ENCODE measurements around the gene LCK.

The LCK gene

DNA sequence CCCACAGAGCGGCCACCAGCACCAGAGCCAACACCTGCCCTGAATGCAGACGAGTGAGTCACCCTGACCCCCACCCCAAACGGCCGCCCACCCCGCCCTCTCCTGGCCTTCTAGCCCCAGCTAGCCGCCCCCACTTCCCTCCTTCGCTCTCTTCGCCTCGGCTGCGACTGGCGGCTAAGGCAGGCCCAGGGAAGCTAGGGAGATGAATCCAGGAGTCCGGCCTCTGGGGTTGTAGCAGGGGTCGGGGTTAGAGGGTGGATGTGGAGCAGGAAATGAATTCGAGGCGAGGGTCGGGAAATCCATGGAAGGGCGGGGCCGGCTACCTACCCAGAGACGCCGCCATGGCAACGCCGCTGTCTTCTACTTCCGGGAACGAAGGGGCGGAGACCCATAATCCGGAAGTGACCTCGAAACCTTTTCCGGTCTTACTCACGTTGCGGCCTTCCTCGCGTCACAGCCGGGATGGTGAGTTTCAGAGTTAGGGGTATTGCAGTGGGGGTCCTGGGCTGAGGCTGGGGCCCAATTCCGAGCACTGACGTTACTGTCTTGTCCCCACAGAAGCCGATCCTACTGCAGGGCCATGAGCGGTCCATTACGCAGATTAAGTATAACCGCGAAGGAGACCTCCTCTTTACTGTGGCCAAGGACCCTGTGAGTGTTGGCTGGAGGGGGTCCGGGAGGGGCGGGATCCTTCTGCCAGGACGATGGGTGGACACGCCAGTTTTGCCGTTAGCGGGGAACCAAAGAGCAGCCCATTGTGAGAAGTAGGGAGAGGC, 28.9 kb upstream of the LCK start, which contains the start of the genes EIF3I and TMEM234:
EIF3I (plus strand) TSS at position 428 of the 776 bp plus-strand sequence; CDS start at position 463, 35 bp downstream.
TMEM234 (minus strand) TSS at position 374 of the 776 bp plus-strand sequence; CDS start at position 343, 31 bp downstream.
- Histone ChIP-seq H3K9me3 (ENCODE audit: control insufficient read depth, low read length) (no peaks in the 10 kb centered on the region), H3K4me1 (ENCODE audit: control insufficient read depth, insufficient read depth, low read length) (peaks cover 24% of the 10 kb centered on the region), H3K9ac (ENCODE audit: low read length) (peak within 1 kb of the TSS; percentile 99), H3K27me3 (ENCODE audit: control insufficient read depth, insufficient read depth, low read length) (no peaks in the 10 kb centered on the region), H3K36me3 (ENCODE audit: control insufficient read depth, insufficient read depth, low read length) (no peaks in the 10 kb centered on the region), H3K4me3 (ENCODE audit: low read length) (peak within 1 kb of the TSS; percentile 94)

- H3K27me3 ChIP-seq (ENCODE audit: control insufficient read depth, insufficient read depth, low read length), result no peaks in the 10 kb centered on the region
- no peak overlapping the region for H3K9ac ChIP-seq (ENCODE audit: low read length)
- no peaks in the 10 kb centered on the region for H3K9me3 ChIP-seq (ENCODE audit: control insufficient read depth, low read length)
- H3K4me1 ChIP-seq (ENCODE audit: control insufficient read depth, insufficient read depth, low read length), result peaks cover 24% of the 10 kb centered on the region
- no peak overlapping the region for H3K4me3 ChIP-seq (ENCODE audit: low read length)
- H3K36me3 ChIP-seq (ENCODE audit: control insufficient read depth, insufficient read depth, low read length), result no peaks in the 10 kb centered on the region
Observed at GRCh38 chr1:32223683-32224082, 27.4 kb upstream of the LCK start.

DNA sequence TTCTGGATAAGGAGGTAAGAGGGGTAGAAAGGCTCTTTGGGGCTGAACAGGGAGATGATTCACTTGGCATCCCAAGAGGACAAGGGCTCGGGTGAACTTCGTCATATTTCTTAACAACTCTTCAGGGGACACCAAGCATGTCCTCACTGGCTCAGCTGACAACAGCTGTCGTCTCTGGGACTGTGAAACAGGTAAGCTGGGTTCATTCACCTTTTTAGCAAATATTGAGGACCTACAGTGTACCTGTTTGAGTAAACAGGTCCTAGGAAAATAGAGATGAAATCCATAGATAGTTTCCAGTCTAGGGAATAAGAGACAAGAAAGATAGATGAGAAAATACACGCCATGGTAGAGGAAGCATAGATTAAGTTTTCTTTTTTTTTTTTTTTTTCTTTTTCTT, 26.8 kb upstream of the LCK start:
- Histone ChIP-seq H3K9ac (ENCODE audit: low read length) (no peak overlapping the region), H3K4me3 (ENCODE audit: low read length) (no peak overlapping the region)

DNA sequence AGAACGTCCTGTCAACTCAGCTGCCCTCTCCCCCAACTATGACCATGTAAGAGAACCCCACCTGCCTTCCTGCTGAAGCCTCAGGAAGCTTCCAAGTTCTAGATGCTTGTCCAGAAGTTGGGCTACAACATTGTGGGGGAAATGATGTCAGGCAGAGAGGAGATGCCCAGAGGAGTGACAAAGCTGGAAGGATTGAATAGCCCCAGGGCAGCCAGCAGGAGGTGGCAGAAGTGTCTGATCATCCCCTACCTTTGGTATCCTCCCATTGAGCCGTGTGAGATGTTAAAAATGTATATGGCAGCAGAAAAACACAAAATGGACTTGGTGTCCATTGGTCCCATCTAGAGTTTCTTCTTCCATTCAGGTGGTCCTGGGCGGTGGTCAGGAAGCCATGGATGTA, 22.3 kb upstream of the LCK start:
- no peaks in the 10 kb centered on the region for H3K27me3 ChIP-seq (ENCODE audit: control insufficient read depth, insufficient read depth, low read length)
- no peaks in the 10 kb centered on the region for H3K36me3 ChIP-seq (ENCODE audit: control insufficient read depth, insufficient read depth, low read length)
- no peaks in the 10 kb centered on the region for H3K9me3 ChIP-seq (ENCODE audit: control insufficient read depth, low read length)
- H3K4me1 ChIP-seq (ENCODE audit: control insufficient read depth, insufficient read depth, low read length), result peaks cover 4% of the 10 kb centered on the region
- no peak overlapping the region for H3K4me3 ChIP-seq (ENCODE audit: low read length)
- H3K9ac ChIP-seq (ENCODE audit: low read length), result no peak overlapping the region

More for the DNA sequence above, 26.8 kb upstream of the LCK start:
- H3K9me3 ChIP-seq (ENCODE audit: control insufficient read depth, low read length), result no peaks in the 10 kb centered on the region
- H3K36me3 ChIP-seq (ENCODE audit: control insufficient read depth, insufficient read depth, low read length), result no peaks in the 10 kb centered on the region
- no peaks in the 10 kb centered on the region for H3K27me3 ChIP-seq (ENCODE audit: control insufficient read depth, insufficient read depth, low read length)
- H3K4me1 ChIP-seq (ENCODE audit: control insufficient read depth, insufficient read depth, low read length), result peaks cover 24% of the 10 kb centered on the region

DNA sequence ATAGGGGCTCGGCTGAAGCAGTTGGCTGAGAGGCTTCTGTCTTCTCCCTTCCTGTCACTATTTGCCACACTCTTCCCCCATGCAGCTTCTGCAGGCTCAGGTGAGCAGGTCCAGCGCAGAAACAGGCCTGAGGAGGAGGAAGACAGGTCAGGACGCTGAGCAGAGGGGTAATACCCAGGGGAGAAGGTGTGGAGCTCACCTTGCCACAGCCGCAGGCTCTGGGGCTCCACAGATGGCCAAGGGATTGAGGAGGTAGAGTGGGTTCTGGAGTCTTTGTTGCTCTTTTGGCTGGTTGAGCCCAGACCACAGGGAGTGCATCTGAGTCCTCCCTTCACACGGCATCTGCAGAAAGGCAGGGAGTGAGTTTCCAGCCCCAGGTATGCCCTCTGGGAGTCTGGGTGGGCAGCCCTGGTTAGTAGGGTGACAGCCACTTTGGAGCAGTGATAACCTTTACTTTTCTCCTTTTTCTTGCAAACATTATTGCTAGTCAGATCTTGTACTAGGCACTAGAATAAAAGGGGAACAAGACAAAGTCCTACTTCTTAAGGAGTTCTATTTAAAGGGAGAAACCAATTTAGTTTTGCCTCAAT, 19.1 kb upstream of the LCK start:
- Histone ChIP-seq H3K36me3 (ENCODE audit: control insufficient read depth, insufficient read depth, low read length) (no peaks in the 10 kb centered on the region), H3K9me3 (ENCODE audit: control insufficient read depth, low read length) (no peaks in the 10 kb centered on the region), H3K27me3 (ENCODE audit: control insufficient read depth, insufficient read depth, low read length) (no peaks in the 10 kb centered on the region), H3K4me3 (ENCODE audit: low read length) (no peak overlapping the region), H3K4me1 (ENCODE audit: control insufficient read depth, insufficient read depth, low read length) (no peaks in the 10 kb centered on the region), H3K9ac (ENCODE audit: low read length) (no peak overlapping the region)

- Histone ChIP-seq H3K4me1 (ENCODE audit: control insufficient read depth, insufficient read depth, low read length) (no peaks in the 10 kb centered on the region), H3K27me3 (ENCODE audit: control insufficient read depth, insufficient read depth, low read length) (no peaks in the 10 kb centered on the region), H3K36me3 (ENCODE audit: control insufficient read depth, insufficient read depth, low read length) (no peaks in the 10 kb centered on the region), H3K9me3 (ENCODE audit: control insufficient read depth, low read length) (no peaks in the 10 kb centered on the region), H3K9ac (ENCODE audit: low read length) (no peak overlapping the region), H3K4me3 (ENCODE audit: low read length) (no peak overlapping the region)
Observed at GRCh38 chr1:32232558-32233304, 18.3 kb upstream of the LCK start.

DNA sequence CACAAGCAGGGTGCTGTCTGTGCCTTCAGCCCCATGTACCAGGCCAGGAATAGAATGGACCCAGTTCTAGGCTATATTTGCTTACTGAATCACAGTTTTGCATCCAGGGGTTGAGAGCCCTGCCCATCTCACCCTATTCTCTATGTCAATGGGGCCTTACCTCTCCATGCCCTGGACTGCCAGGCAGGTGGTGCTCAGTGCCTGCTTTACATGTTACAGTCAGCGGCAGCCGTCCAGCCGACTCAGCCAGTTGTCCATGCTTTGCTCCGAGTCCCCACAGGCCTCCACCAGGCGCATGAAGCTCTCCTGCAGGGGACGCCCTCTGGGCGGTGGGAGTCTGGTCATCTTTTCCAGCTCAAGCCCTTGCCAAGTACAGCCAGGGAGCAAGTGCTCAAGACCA, 16.3 kb upstream of the LCK start:
- H3K4me1 ChIP-seq (ENCODE audit: control insufficient read depth, insufficient read depth, low read length), result no peaks in the 10 kb centered on the region
- H3K9me3 ChIP-seq (ENCODE audit: control insufficient read depth, low read length), result no peaks in the 10 kb centered on the region
- H3K4me3 ChIP-seq (ENCODE audit: low read length), result no peak overlapping the region
- H3K27me3 ChIP-seq (ENCODE audit: control insufficient read depth, insufficient read depth, low read length), result no peaks in the 10 kb centered on the region
- no peak overlapping the region for H3K9ac ChIP-seq (ENCODE audit: low read length)
- H3K36me3 ChIP-seq (ENCODE audit: control insufficient read depth, insufficient read depth, low read length), result no peaks in the 10 kb centered on the region

- H3K9ac ChIP-seq (ENCODE audit: low read length), result no peak overlapping the region
- H3K36me3 ChIP-seq (ENCODE audit: control insufficient read depth, insufficient read depth, low read length), result no peaks in the 10 kb centered on the region
- no peaks in the 10 kb centered on the region for H3K9me3 ChIP-seq (ENCODE audit: control insufficient read depth, low read length)
- H3K4me1 ChIP-seq (ENCODE audit: control insufficient read depth, insufficient read depth, low read length), result peaks cover 6% of the 10 kb centered on the region
- H3K4me3 ChIP-seq (ENCODE audit: low read length), result no peak overlapping the region
- no peaks in the 10 kb centered on the region for H3K27me3 ChIP-seq (ENCODE audit: control insufficient read depth, insufficient read depth, low read length)
Observed at GRCh38 chr1:32239337-32239736, 11.7 kb upstream of the LCK start.

DNA sequence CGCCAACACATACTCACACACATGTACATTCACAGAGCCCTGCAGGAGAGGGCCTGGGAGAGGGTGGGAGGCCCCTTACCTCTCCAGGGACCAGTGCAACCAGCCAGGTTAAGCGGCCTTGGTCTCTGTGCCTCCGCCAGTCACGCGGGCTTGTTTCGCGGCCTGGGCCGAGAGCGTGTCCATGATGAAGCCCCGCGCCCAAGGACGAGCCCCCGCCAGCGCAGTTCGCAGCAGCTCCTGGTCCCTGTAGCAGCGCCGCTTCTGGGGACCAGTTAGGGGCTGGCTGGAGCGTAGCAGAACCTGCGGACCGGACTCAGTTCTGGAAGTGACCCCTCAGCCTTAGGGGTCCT, 11.3 kb upstream of the LCK start:
- peaks cover 6% of the 10 kb centered on the region for H3K4me1 ChIP-seq (ENCODE audit: control insufficient read depth, insufficient read depth, low read length)
- peak overlapping the region; percentile 70 for H3K4me3 ChIP-seq (ENCODE audit: low read length)
- no peaks in the 10 kb centered on the region for H3K9me3 ChIP-seq (ENCODE audit: control insufficient read depth, low read length)
- no peaks in the 10 kb centered on the region for H3K27me3 ChIP-seq (ENCODE audit: control insufficient read depth, insufficient read depth, low read length)
- no peaks in the 10 kb centered on the region for H3K36me3 ChIP-seq (ENCODE audit: control insufficient read depth, insufficient read depth, low read length)
- peak overlapping the region; percentile 68 for H3K9ac ChIP-seq (ENCODE audit: low read length)

DNA sequence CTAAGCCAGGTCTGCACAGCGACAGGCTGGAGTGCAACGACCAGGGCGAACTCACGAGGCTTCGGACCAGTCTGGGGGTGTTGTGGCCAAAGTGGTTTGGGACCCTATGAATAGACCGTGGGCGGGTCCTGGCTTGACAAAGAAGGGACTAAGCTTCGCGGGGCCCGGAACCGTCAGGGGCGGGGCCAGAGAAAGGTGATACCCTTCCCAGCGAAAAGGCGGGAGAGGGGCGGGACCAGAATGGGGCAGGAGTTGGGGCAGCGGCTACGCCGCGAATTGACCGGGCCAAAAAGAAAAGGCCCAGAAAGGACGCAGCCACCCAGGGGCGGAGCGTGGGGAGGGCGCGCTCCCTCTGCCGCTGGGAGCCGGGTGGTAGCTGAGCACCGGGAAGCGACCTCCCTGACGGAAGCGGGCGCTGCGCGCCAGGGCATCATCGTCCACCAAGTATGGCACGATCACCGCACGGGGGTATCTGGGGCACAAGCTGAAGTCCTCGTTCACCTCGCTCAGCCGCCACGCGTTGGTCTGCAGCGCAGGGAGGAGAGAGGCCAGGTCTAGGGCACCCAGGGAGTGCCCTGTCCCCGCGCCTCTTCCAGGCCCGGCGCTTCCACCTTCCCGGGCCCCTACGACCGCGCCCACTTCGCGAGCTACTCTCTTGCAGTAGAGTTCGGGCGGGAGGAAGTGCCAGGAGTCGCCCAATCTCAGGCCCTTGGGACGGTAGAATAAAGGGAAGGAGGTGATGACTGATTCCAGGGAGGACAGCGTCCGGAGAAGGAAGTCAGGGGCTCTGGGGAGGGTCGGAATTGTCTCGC, 10.7 kb upstream of the LCK start:
- no peaks in the 10 kb centered on the region for H3K27me3 ChIP-seq (ENCODE audit: control insufficient read depth, insufficient read depth, low read length)
- H3K4me3 ChIP-seq (ENCODE audit: low read length), result peak overlapping the region; percentile 70
- H3K9me3 ChIP-seq (ENCODE audit: control insufficient read depth, low read length), result no peaks in the 10 kb centered on the region
- no peaks in the 10 kb centered on the region for H3K36me3 ChIP-seq (ENCODE audit: control insufficient read depth, insufficient read depth, low read length)
- peaks cover 6% of the 10 kb centered on the region for H3K4me1 ChIP-seq (ENCODE audit: control insufficient read depth, insufficient read depth, low read length)
- H3K9ac ChIP-seq (ENCODE audit: low read length), result peak overlapping the region; percentile 68

- Histone ChIP-seq H3K36me3 (ENCODE audit: control insufficient read depth, insufficient read depth, low read length) (no peaks in the 10 kb centered on the region), H3K4me3 (ENCODE audit: low read length) (peak overlapping the region; percentile 70), H3K9me3 (ENCODE audit: control insufficient read depth, low read length) (no peaks in the 10 kb centered on the region), H3K9ac (ENCODE audit: low read length) (peak overlapping the region; percentile 68), H3K4me1 (ENCODE audit: control insufficient read depth, insufficient read depth, low read length) (peaks cover 6% of the 10 kb centered on the region), H3K27me3 (ENCODE audit: control insufficient read depth, insufficient read depth, low read length) (no peaks in the 10 kb centered on the region)
Observed at GRCh38 chr1:32241001-32241763, 9.9 kb upstream of the LCK start.

Data from mucosa of stomach (tissue), 1 donor.